PC-9 (cell line): ENCODE results near the gene VPS13A. TPM values are rescaled to one million over a fixed set of nuclear protein-coding genes. Genes with fewer than 3 reads are reported as not detected.
A peak's percentile ranks its signal among the peaks of the same experiment; 100 is the strongest.

Source experiments
- BruUV-seq: library from RNA; stranded (reverse); fragments of 400-500 nt; replicated peaks from 2 replicates; lab custom pipeline; 2021; lab: Mats Ljungman, UMichigan
- CTCF ChIA-PET: fragments of 300-600 bp; sonication (Branson Sonifier 250); formaldehyde crosslinking; loops from one replicate; lab custom pipeline; 2022; ENCODE audit warnings: antibody characterized with exemption; lab: Charles Lee
- POLR2A ChIA-PET: fragments of 300-600 bp; sonication (Branson Sonifier 250); formaldehyde crosslinking; loops from one replicate; lab custom pipeline; 2022; ENCODE audit warnings: antibody characterized with exemption; ENCODE audit not compliant: unreplicated experiment; lab: Charles Lee
- DNase-seq, 2 experiments: peaks; one replicate each; pipeline versions ENCODE4 v3.0.0 to v3.0.0-alpha.2; 2015 to 2022; ENCODE audit warnings: mixed read lengths in 1 of 2
- H2AFZ ChIP-seq: fragments of 200-600 bp; sonication (generic); 2 replicates; pipeline ENCODE4 v1.8.1; 2017; ENCODE audit warnings: antibody characterized with exemption
- H3F3A ChIP-seq: fragments of 200-600 bp; sonication (generic); 2 replicates; pipeline ENCODE4 v1.8.1; 2017; ENCODE audit warnings: antibody characterized with exemption, mild to moderate bottlenecking, low read depth; ENCODE audit not compliant: insufficient read depth
- H3K27ac ChIP-seq: fragments of 200-600 bp; sonication (generic); 2 replicates; pipeline ENCODE4 v1.6.1; 2016; ENCODE audit warnings: mixed run types
- H3K27me3 ChIP-seq: fragments of 200-600 bp; sonication (generic); 2 replicates; pipeline ENCODE4 v1.6.1; 2016; ENCODE audit warnings: low read depth, mixed run types; ENCODE audit not compliant: insufficient read depth
- H3K36me3 ChIP-seq: fragments of 200-600 bp; sonication (generic); 2 replicates; pipeline ENCODE4 v1.6.1; 2016; ENCODE audit warnings: low read depth, mixed run types
- H3K4me1 ChIP-seq: fragments of 200-600 bp; sonication (generic); replicated peaks from 2 replicates; pipeline ENCODE4 v1.6.1; 2016; ENCODE audit warnings: mixed run types; ENCODE audit not compliant: insufficient read depth
- H3K4me2 ChIP-seq: fragments of 200-600 bp; sonication (generic); 2 replicates; pipeline ENCODE4 v1.6.1; 2017; ENCODE audit warnings: mixed run types
- H3K4me3 ChIP-seq: fragments of 200-600 bp; sonication (generic); 2 replicates; pipeline ENCODE4 v1.6.1; 2016; ENCODE audit warnings: mixed run types
- H3K79me2 ChIP-seq: fragments of 200-600 bp; sonication (generic); 2 replicates; pipeline ENCODE4 v1.6.1; 2017; ENCODE audit warnings: low read depth, mixed run types
- H3K9me2 ChIP-seq: fragments of 200-600 bp; sonication (generic); 2 replicates; pipeline ENCODE4 v1.8.1; 2017; ENCODE audit warnings: mild to moderate bottlenecking; ENCODE audit not compliant: insufficient read depth
- H3K9me3 ChIP-seq: fragments of 200-600 bp; sonication (generic); 2 replicates; pipeline ENCODE4 v1.8.1; 2016; ENCODE audit warnings: low read depth; ENCODE audit not compliant: insufficient read depth
- H4K20me1 ChIP-seq: fragments of 200-600 bp; sonication (generic); 2 replicates; pipeline ENCODE4 v1.8.1; 2017; ENCODE audit not compliant: insufficient read depth
- EZH2 ChIP-seq: fragments of 200-600 bp; sonication (generic); IDR thresholded peaks from 2 replicates; pipeline ENCODE4 v1.8.0; 2017; ENCODE audit warnings: antibody characterized with exemption, low read depth
- intact Hi-C: fragments of 100-400 bp; cut with micrococcal nuclease; formaldehyde crosslinking; loops from one replicate; pipeline ENCODE4 v1.10.0; 2022; ENCODE audit not compliant: unreplicated experiment
- total RNA-seq: library from RNA; stranded (reverse); gene quantifications from 2 replicates; pipeline ENCODE4 v1.2.3, GENCODE V29; 2021
- TF ChIP-seq, protein P1 (sequence below): fragments of 200-600 bp; sonication (generic); conservative IDR thresholded peaks from 2 replicates; pipeline ENCODE4 v1.6.1; 2017; ENCODE audit warnings: mixed run types, antibody characterized with exemption, mild to moderate bottlenecking, moderate library complexity

The VPS13A gene
- total RNA-seq, 1 experiment from 2014 or later = 53.9 TPM

DNA sequence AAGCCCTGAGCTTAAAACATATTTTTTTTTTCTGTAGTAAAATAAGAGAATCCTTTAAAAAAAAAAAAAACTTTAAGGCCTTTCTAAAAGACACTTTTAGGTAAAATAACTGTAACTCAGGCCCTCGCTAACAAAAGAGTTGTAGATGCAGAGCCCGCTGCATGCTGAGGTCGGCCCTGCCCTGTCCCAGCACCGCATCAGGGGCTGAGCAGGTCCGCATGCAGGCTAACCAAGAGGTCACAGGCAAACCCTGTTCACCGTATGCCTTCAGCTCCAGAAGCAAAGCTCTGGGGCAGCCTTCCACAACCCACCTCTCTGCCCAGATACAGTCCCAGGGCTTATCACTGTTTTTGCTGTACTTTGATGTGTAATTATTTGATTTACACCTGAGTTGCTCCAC lies 254.7 kb downstream of the VPS13A start:
- intact Hi-C loops = loop anchor here (2.0 kb wide), 1 partner anchor 17 kb away; no protein-coding TSS in a partner anchor
- POLR2A ChIA-PET = no interaction called here
- Histone ChIP-seq H2AFZ (no peak overlapping the region), H3K4me3 (no peak overlapping the region), H3K36me3 (no peaks in the 10 kb centered on the region), H3K9me3 (no peaks in the 10 kb centered on the region), H3K27me3 (no peaks in the 10 kb centered on the region), H3K4me1 (no peaks in the 10 kb centered on the region), H4K20me1 (no peaks in the 10 kb centered on the region), H3F3A (no peaks in the 10 kb centered on the region), H3K9me2 (no peaks in the 10 kb centered on the region), H3K27ac (no peak overlapping the region), H3K4me2 (no peak overlapping the region), H3K79me2 (no peaks in the 10 kb centered on the region)
- no peak for TF ChIP-seq EZH2
- TF ChIP-seq, protein P1, sequence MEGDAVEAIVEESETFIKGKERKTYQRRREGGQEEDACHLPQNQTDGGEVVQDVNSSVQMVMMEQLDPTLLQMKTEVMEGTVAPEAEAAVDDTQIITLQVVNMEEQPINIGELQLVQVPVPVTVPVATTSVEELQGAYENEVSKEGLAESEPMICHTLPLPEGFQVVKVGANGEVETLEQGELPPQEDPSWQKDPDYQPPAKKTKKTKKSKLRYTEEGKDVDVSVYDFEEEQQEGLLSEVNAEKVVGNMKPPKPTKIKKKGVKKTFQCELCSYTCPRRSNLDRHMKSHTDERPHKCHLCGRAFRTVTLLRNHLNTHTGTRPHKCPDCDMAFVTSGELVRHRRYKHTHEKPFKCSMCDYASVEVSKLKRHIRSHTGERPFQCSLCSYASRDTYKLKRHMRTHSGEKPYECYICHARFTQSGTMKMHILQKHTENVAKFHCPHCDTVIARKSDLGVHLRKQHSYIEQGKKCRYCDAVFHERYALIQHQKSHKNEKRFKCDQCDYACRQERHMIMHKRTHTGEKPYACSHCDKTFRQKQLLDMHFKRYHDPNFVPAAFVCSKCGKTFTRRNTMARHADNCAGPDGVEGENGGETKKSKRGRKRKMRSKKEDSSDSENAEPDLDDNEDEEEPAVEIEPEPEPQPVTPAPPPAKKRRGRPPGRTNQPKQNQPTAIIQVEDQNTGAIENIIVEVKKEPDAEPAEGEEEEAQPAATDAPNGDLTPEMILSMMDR = no peak
- CTCF ChIA-PET = no interaction called here
- DNase-seq = no peak
- no TSS peak for BruUV-seq

DNA sequence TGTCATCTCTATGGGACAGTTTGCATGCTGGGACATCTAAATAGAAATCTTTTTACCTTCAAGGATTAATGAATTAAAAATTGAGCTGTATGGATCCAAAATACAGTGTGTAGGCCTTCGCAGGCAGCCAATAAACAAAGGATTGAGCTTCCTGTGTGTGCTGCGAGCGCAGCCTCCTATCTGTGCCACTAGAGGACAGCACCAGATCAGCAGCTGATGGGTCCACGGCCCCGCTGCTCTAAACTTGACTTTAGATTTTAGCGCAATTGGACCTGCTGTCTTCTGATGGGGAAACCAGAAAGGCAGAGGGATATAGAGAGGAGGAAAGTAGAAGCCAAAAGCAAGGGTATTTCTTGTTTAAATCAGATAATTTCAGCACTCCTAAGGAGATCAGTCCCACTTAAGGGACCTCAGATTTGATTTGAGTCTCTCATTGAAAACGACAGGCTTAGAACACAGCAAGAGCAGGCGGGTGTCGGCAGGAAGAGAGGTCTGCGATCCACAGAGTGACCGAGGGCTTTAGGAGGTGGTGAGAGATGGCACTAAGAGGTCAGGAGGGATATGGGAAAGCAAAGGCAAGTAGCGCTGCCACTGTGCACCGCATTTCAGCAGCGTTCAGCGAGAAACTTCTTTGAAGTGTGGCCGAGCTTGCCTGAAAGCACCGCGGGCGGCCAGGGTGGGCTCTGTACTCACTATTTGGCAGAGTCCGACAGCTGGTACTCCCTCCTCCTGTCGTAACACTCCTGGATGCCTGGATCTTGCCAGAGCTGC lies 256.5 kb downstream of the VPS13A start:
- ChIA-PET CTCF (interaction anchor here (0.5 to 2.3 kb wide), 14 partner anchors 9 to 688 kb away, joined by 3 to 17 read pairs (median 4); no protein-coding TSS in a partner anchor), POLR2A (no interaction called here)
- no peak for TF ChIP-seq EZH2
- TF ChIP-seq, protein P1 = peak; percentile 92
- Histone ChIP-seq H4K20me1 (no peaks in the 10 kb centered on the region), H3K27me3 (no peaks in the 10 kb centered on the region), H3K4me3 (no peak overlapping the region), H3F3A (no peaks in the 10 kb centered on the region), H3K27ac (no peak overlapping the region), H3K79me2 (no peaks in the 10 kb centered on the region), H3K9me3 (no peaks in the 10 kb centered on the region), H3K9me2 (no peaks in the 10 kb centered on the region), H3K4me1 (no peaks in the 10 kb centered on the region), H3K4me2 (no peak overlapping the region), H3K36me3 (no peaks in the 10 kb centered on the region), H2AFZ (no peak overlapping the region)
- intact Hi-C loops = loop anchor here (1.0 to 2.0 kb wide), 4 partner anchors 15 to 687 kb away; no protein-coding TSS in a partner anchor
- DNase-seq = peak in 1 of 2 experiments; percentile 51
- BruUV-seq = no TSS peak

DNA sequence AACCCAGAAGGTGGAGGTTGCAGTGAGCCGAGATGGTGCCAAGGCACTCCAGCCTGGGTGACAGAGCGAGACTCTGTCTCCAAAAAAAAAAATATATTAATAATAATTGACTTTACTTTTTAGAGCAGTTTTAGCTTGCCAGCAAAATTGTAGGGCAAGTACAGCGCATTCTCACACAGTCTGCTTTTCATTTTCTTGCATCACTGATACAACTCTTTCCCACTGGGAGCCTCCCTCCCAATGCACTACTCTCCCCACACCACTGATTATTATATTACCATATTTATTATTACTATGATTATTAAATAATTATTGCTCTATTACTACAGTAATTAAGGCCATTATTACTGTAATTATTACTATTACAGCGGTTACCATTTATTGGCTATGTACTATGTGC lies 257.9 kb downstream of the VPS13A start:
- BruUV-seq = no TSS peak
- Histone ChIP-seq H3K9me2 (no peaks in the 10 kb centered on the region), H3K9me3 (no peaks in the 10 kb centered on the region), H4K20me1 (no peaks in the 10 kb centered on the region), H3K4me3 (no peak overlapping the region), H3K79me2 (no peaks in the 10 kb centered on the region), H3F3A (no peaks in the 10 kb centered on the region), H3K27me3 (no peaks in the 10 kb centered on the region), H3K4me1 (no peaks in the 10 kb centered on the region), H3K27ac (no peak overlapping the region), H3K4me2 (no peak overlapping the region), H3K36me3 (no peaks in the 10 kb centered on the region), H2AFZ (no peak overlapping the region)
- no peak for DNase-seq
- CTCF ChIA-PET = interaction anchor here (0.6 kb wide), 1 partner anchor 193 kb away, joined by 4 read pairs; no protein-coding TSS in a partner anchor
- intact Hi-C loops = no loop called here
- POLR2A ChIA-PET = no interaction called here
- no peak for TF ChIP-seq EZH2
- TF ChIP-seq, protein P1 = no peak
